GM18873 (cell line): ENCODE measurements around the gene TCF7L2.

Experiments
- ATAC-seq: cut with Tn5 transposase; IDR thresholded peaks from one replicate; pipeline ENCODE4 v1.9.1; 2021; ENCODE audit warnings: mild to moderate bottlenecking, moderate library complexity, moderate number of reproducible peaks; ENCODE audit not compliant: unreplicated experiment, low FRiP score

The TCF7L2 gene

DNA sequence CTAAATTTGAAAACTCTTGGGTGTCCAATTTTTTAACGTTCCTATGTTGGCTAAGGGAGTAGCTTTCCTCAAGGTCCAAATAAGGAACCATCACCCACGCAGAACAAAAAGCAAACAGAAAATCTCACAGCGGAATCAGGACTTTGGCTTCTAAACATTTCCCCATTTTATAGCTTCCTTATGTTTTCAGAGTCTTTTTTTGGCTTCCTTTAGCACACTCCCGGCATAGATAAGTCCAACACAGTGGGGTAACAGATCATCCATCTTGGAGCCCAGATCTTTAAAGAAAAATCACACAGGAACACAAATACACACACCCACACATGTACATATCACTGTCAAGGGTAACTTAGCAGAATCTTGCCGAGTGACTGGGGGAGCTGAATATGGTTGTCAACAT, 4.2 kb upstream of the TCF7L2 start:
- no peak for ATAC-seq

GRCh38 chr10:112946649-112947048, 3.4 kb upstream of the TCF7L2 start:
- no peak for ATAC-seq

GRCh38 chr10:112948196-112948595, 1.9 kb upstream of the TCF7L2 start:
- ATAC-seq = no peak

- no peak for ATAC-seq
These were observed 764 bp upstream of the TCF7L2 start for GRCh38 chr10:112949143-112949823.

DNA sequence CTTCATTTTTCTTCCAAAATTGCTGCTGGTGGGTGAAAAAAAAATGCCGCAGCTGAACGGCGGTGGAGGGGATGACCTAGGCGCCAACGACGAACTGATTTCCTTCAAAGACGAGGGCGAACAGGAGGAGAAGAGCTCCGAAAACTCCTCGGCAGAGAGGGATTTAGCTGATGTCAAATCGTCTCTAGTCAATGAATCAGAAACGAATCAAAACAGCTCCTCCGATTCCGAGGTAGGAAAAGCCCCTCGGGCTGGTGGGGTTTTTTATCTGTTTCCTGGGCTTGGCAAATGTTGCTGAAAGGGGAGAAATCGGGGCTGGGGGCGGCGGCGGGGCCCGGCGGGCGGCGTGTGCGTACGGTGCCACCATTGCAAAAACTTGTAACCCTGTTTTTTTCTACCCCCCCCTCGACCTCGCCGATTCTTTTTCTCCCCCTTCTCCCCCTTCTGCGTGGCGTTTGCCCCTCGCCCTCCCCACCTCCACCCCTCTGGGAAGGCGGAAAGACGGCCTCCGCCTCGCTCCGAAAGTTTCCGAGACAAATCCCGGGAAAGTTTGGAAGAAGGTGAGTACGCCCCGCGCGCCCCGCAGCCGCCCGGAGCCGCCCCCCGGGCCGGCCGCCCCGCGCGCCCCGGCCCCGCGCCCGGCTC, 789 bp downstream of the TCF7L2 start:
- ATAC-seq = no peak

- ATAC-seq = no peak
These were observed 1.6 kb downstream of the TCF7L2 start for GRCh38 chr10:112951359-112952281.

DNA sequence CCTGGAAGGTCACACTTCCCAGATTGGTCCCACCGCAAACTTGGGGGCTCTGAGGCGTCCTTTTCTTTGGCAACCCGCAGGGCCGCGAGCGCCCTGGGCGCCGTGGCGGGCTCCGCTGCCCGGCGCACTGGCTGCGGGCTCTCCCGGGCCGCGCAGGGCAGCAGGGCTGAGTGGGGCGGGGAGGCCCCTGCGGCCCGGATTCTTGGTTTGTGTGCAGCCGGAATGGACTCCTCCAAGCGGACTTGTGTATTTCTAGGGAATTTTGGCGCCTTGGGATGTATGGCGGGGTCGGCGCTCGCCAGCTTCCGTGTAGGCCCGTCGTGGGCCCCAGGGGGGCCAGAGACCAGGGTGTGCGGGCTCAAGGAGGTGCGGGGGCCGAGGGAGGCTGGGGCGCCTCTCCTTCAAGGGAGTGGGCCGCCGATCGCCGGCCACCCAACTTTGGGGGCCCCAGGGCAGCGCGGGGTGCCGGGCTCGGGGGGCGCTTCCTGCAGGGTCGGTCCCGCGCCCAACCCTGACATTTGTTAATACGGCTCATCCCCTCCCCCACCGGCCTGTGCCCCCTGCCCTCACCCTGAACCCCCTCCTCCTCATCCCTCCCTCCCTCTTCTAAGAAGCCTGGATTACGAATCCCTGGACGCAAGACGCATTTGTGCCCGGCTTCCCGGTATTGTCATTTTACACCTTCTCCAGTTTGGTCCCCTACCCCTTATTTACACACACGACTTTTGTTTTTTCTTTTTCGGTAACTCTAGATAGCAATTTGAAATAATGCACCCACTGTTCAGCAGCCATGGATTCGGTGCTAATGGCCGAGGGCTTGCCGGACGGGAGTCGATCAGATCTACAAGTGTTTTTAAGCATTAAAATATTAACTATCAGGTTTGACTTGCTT, 2.5 kb downstream of the TCF7L2 start:
- no peak for ATAC-seq

- ATAC-seq = no peak
These were observed 3.4 kb downstream of the TCF7L2 start for GRCh38 chr10:112953174-112954159.

GRCh38 chr10:112954974-112955581, 5.0 kb downstream of the TCF7L2 start:
- no peak for ATAC-seq

DNA sequence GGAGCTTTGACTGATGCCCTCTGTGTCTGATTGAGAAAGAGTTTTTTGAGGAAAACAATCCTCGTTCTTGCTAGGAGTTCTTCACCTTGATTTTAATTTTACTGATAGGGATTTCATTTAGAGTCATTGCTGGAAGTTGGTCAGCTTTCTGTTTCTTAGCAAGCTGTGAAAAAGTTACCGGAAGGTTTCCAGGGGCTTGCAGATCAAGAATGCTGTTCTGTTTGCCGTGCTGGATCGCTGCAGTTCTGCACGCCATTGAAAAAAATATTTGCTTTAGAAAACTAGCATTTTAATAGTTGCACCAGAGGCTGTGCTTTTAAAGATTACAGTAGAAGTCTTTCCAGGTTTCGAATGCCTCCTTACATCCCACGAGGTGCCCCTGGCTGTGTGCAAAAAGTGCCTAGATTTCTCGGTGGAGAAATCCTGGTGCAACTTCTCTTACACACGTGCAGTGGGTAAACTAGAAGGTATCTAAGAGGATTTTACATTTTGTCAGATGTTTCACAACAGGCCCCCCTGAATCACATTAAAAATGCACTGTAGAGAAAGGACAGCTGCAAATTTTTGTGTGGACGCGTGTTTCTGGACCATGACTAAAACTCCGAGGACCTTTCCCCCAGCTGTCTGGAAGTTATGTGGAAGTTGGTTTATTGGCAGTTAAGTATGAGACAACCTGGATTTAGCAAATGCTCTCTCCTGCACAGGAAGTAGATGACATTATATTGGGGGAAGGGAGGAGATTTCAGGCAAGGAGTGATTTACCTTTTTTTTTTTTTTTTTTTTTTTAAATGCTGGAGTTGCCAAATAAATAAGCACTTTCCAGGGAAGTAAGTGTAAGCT, 5.8 kb downstream of the TCF7L2 start:
- no peak for ATAC-seq

GRCh38 chr10:112956631-112957350, 6.7 kb downstream of the TCF7L2 start:
- ATAC-seq = no peak

DNA sequence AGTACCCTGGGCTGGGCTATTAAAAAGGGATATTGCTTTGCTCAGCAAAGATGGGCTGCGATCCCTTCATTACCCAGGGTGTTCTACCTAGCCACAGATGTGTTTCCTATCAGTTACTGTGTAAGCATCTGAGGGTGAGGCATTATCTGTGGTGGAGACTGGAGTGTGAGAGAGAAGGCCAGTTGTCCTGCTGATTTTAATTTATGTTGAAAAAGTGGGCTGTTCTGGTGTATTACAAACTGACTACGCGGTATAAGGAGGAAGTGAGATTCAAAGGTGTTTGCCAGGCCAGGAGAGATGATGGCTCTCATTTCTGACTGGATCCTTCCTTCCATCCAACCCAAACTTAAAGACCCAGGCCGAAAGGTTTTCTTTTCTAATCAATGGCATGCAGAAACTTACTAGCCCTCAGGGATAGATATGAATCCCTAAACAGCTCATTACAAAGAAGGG, 7.6 kb downstream of the TCF7L2 start:
- no peak for ATAC-seq

DNA sequence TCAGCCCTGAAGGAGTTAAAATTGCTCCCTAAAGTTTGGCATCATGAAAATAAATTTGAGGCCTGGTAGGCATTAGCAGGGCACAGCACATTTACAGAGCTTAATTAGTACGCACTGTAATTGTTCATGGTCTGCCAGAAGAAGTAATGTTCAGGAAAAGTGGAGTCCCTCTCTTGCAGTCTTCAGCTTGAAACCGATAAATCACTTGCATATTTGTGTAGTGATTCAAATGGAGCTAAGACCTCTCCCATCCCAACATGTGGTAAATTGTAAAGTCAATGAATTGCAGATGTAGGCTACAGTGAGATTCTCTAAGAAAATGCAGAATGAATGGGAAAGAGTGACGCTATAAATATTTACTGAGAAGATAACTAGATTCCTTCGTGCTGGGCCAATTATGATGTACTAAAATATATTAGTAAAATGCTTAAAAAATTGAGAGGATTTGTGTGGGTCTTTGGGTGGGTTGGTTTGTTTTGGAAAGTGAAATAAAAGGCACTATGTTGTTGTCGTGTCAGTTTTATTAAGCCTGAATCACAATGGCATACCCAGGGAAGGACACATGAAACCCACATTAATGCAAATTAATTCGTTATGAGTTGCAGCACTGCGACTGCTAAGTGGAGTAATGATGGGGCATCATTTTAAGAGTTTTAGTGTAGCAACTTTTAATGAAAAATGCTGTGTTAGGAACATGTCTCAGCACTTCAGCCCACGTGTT, 8.4 kb downstream of the TCF7L2 start:
- ATAC-seq = no peak

DNA sequence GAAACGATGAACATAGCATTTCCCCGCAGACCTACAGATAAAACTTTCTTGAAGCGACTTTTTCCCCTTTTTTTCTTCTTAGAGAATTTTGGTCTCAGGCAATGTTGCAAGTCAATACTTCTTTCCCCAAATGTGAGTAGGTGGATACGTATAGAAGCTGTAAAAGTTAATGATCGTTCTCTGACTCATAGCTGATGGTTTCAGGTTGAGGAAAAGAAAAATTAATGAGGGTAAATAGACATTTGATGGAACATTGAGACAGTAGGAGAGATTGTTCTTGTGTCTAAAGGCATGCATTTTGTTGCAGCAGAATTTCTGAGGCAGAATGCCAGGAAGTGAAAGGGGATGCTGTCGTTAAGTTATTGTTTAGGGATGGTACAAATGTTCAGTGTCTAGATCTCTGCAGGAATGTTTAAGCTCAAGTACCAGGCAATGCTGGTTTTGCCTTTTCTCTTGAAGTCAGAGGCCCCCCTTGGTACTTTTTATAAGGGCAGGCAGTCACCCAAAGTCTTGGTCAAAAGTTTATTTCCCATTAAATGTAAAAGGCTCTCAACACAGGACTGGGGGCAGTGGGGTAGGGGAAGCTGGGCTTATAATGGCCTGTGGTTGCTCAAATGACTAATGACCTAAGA, 9.3 kb downstream of the TCF7L2 start:
- no peak for ATAC-seq

- no peak for ATAC-seq
These were observed 10.2 kb downstream of the TCF7L2 start for GRCh38 chr10:112960151-112960681.

GRCh38 chr10:112961609-112962008, 11.6 kb downstream of the TCF7L2 start:
- no peak for ATAC-seq
